Cardiac muscle cell (in vitro differentiated cells and primary cell): ENCODE results near the gene CPN1. TPM values are rescaled to one million over a fixed set of nuclear protein-coding genes. Genes with fewer than 3 reads are reported as not detected.

Source experiments
- DNase-seq, 2 donors: peaks; one replicate each; pipeline versions ENCODE4 v3.0.0 to v3.0.0-alpha.2; 2010 to 2017; ENCODE audit warnings: low read depth in 1 of 2, low spot score in 1 of 2
- H3K27ac ChIP-seq: fragments of 200-600 bp; sonication (generic); 2 replicates; pipeline ENCODE4 v1.5.1; 2016
- H3K27me3 ChIP-seq: fragments of 200-600 bp; sonication (generic); 2 replicates; pipeline ENCODE4 v1.6.0; 2016; ENCODE audit warnings: control low read depth
- H3K36me3 ChIP-seq: fragments of 200-600 bp; sonication (generic); 2 replicates; pipeline ENCODE4 v1.5.1; 2016; ENCODE audit warnings: control low read depth
- H3K4me1 ChIP-seq: fragments of 200-600 bp; sonication (generic); 2 replicates; pipeline ENCODE4 v1.8.1; 2017; ENCODE audit warnings: low read depth, mild to moderate bottlenecking, mixed run types
- H3K4me3 ChIP-seq: fragments of 200-600 bp; sonication (generic); 2 replicates; pipeline ENCODE4 v1.5.1; 2016; ENCODE audit warnings: mild to moderate bottlenecking
- H3K9me3 ChIP-seq: fragments of 200-600 bp; sonication (generic); 2 replicates; pipeline ENCODE4 v1.5.1; 2017; ENCODE audit warnings: low read depth, mild to moderate bottlenecking, control low read depth
- polyA plus RNA-seq: library from polyadenylated mRNA; unstranded; fragments of >200 nt; fragmentation: Nextera tagmentation; extraction: Ambion mirVana; gene quantifications from 2 replicates; pipeline ENCODE4 v1.2.1, GENCODE V29; 2016
- total RNA-seq: library from RNA; depleted of rRNA; stranded (reverse); fragments of >200 nt; gene quantifications from 2 replicates; pipeline ENCODE4 v1.2.3, GENCODE V29; 2016
- TF ChIP-seq, protein P1 (sequence below): IDR thresholded peaks from 2 replicates; pipeline ENCODE4 v1.5.1; 2012; ENCODE audit warnings: low read depth, mild to moderate bottlenecking, low read length

Gene CPN1
- total and polyA plus RNA-seq, 2 experiments from 2014 or later = not detected

DNA sequence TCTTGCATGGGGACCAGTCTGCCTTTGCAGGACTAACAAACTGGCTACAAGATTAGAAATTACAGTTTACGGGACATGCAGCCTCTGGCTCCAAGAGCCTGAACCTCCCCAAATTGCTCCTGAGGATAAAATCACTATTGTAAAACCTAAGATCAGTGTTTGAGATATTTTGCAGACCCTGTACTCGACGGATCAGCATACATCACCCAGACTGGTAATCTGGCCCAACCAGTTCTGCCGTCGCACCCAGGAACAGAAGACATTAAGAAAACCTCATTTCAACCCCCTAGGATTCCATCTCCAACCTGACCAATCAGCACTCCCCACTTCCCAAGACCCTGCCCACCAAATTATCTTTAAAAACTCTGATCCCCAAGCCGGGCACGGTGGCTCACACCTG, 44.8 kb downstream of the CPN1 start:
- Histone ChIP-seq H3K4me1 (no peaks in the 10 kb centered on the region), H3K9me3 (no peaks in the 10 kb centered on the region), H3K27ac (no peak overlapping the region), H3K27me3 (no peaks in the 10 kb centered on the region), H3K36me3 (no peaks in the 10 kb centered on the region), H3K4me3 (no peak overlapping the region)
- TF ChIP-seq, protein P1, sequence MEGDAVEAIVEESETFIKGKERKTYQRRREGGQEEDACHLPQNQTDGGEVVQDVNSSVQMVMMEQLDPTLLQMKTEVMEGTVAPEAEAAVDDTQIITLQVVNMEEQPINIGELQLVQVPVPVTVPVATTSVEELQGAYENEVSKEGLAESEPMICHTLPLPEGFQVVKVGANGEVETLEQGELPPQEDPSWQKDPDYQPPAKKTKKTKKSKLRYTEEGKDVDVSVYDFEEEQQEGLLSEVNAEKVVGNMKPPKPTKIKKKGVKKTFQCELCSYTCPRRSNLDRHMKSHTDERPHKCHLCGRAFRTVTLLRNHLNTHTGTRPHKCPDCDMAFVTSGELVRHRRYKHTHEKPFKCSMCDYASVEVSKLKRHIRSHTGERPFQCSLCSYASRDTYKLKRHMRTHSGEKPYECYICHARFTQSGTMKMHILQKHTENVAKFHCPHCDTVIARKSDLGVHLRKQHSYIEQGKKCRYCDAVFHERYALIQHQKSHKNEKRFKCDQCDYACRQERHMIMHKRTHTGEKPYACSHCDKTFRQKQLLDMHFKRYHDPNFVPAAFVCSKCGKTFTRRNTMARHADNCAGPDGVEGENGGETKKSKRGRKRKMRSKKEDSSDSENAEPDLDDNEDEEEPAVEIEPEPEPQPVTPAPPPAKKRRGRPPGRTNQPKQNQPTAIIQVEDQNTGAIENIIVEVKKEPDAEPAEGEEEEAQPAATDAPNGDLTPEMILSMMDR = no peak
- no peak for DNase-seq

DNA sequence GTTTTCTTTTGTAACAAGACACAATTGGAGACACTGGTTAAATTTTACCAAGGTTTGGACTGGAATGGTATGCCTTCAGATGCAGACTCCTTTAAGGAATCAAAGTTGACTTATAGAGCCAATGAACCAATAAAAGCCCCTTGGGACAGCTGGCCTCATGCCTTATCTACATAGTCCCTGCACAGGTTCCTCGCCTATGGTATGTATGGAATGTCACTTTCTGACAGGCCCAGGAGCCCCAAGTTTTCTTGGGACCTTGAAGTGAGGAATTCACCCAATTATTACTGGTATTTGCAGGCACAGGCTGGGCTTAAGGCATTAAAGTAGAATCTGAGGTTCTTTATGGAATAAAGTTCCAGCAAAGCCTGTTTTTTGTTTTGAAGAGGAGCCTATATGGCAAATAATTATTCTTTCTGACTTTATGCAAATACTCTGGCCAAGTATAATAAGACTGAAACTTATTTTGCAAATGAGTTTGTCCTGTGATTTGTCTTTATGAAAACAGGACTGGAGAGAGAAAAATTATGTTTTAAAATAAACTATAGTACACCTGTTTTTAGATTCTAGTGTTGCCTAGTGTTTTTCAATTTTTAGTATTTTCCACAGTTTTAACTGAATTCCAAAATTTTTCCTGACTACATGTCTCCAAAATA, 47.8 kb downstream of the CPN1 start:
- DNase-seq = no peak
- Histone ChIP-seq H3K9me3 (no peaks in the 10 kb centered on the region), H3K27me3 (no peaks in the 10 kb centered on the region), H3K4me1 (no peaks in the 10 kb centered on the region), H3K27ac (no peak overlapping the region), H3K4me3 (no peak overlapping the region), H3K36me3 (no peaks in the 10 kb centered on the region)
- TF ChIP-seq, protein P1 = no peak

DNA sequence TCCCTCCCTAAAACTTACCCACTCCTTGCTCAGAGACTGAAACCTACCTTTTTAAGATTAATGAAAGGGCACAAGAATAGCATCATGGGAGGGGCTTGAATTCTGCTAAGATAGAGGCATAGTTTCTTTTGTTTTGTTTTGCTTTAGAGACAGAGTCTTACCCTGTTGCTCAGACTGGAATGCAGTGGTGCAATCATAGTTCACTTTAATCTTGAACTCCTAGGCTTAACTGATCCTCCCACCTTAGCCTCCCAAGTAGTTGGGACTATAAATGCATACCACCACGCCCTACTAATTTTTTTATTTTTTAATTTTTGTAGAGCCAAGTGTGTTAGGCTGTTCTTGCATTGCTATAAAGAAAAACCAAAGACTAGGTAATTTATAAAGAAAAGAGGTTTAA, 54.3 kb downstream of the CPN1 start:
- no peaks in the 10 kb centered on the region for H3K9me3 ChIP-seq
- peak in 1 of 2 donors; percentile 10 for DNase-seq
- no peaks in the 10 kb centered on the region for H3K36me3 ChIP-seq
- no peak overlapping the region for H3K27ac ChIP-seq
- H3K4me1 ChIP-seq = no peaks in the 10 kb centered on the region
- TF ChIP-seq, protein P1 = no peak
- H3K27me3 ChIP-seq = no peaks in the 10 kb centered on the region
- no peak overlapping the region for H3K4me3 ChIP-seq

DNA sequence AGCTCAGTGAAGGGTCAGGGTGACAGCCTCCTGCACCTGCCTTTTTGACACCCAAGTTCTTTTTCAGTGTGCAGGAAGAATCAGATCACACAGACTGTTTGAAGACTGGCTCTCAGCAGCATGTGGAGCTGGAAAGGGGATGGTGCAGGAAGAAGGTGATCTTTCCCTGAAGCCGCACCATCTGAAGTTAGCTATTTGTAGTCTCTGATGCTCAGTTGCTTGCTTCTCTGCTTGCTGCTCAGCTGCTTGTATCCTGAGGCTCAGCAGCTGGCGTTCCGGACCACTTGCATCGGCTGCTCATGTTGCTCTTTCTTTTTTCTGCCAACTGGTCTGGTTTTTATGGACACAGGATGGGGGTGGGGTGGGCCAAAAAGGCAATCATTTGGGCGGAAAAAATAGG, 56.1 kb downstream of the CPN1 start:
- no peaks in the 10 kb centered on the region for H3K36me3 ChIP-seq
- DNase-seq = no peak
- no peaks in the 10 kb centered on the region for H3K9me3 ChIP-seq
- no peaks in the 10 kb centered on the region for H3K27me3 ChIP-seq
- no peaks in the 10 kb centered on the region for H3K4me1 ChIP-seq
- H3K4me3 ChIP-seq = no peak overlapping the region
- H3K27ac ChIP-seq = no peak overlapping the region
- TF ChIP-seq, protein P1 = no peak

GRCh38 chr10:100024748-100025147, 56.9 kb downstream of the CPN1 start:
- no peaks in the 10 kb centered on the region for H3K9me3 ChIP-seq
- H3K27ac ChIP-seq = no peak overlapping the region
- H3K27me3 ChIP-seq = no peaks in the 10 kb centered on the region
- no peak overlapping the region for H3K4me3 ChIP-seq
- no peaks in the 10 kb centered on the region for H3K4me1 ChIP-seq
- no peaks in the 10 kb centered on the region for H3K36me3 ChIP-seq
- TF ChIP-seq, protein P1 = no peak
- DNase-seq = no peak
